Fibroblast of mammary gland (primary cell): Measurements from ENCODE around the gene DOK5.

Source experiments
- DNase-seq: peaks from one replicate; pipeline ENCODE4 v3.0.0-alpha.2; 2010; ENCODE audit warnings: low read depth
- H3K4me3 ChIP-seq: 2 replicates; pipeline ENCODE4 v1.5.1; 2011; ENCODE audit warnings: low read depth, mild to moderate bottlenecking, low read length, moderate library complexity; ENCODE audit not compliant: control insufficient read depth
- TF ChIP-seq, protein P1 (sequence below): conservative IDR thresholded peaks from 2 replicates; pipeline ENCODE4 v1.5.1; 2011; ENCODE audit warnings: low read depth, low read length, inconsistent platforms; ENCODE audit not compliant: control insufficient read depth, insufficient read depth

DOK5 gene

DNA sequence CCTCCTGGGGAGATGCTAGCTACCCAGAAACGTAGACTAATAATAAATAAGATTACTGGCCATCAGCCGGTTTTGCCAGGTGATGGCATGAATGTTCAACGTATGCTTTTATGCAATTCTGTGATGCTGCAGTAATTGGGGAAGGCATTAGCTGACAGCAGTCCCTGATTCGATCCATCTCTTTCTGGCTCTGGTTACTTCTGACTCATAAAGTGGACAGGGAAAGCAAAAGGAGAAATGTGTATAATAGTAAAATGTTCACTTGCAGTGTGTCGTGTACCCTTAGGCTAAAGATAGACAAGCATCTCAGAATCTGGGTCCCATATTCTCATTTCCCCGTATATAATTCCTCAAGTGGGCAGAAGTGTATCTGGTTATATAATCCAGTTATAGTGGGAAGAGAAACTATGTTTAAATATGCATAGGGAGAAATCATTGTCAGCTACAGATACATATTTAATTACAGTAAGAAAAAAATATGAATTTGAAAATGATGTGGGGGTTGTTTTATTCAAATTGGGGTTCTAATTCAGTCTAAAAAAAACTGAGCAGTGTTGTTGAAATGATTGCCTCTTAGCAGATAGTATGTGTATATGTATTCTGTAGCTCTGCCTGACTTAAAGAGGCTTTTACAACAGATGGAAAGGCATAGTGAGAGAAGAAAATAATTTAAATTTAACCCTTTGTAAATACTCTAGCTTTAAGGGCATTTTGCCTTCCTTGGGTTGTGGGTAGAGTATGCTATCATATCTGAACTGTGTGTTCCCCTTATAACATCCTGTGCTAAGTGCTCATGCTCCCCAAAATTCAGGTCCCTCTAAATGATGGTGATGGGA is 40.6 kb downstream of the DOK5 start:
- DNase-seq: no peak
- no peak overlapping the region for H3K4me3 ChIP-seq
- TF ChIP-seq, protein P1, sequence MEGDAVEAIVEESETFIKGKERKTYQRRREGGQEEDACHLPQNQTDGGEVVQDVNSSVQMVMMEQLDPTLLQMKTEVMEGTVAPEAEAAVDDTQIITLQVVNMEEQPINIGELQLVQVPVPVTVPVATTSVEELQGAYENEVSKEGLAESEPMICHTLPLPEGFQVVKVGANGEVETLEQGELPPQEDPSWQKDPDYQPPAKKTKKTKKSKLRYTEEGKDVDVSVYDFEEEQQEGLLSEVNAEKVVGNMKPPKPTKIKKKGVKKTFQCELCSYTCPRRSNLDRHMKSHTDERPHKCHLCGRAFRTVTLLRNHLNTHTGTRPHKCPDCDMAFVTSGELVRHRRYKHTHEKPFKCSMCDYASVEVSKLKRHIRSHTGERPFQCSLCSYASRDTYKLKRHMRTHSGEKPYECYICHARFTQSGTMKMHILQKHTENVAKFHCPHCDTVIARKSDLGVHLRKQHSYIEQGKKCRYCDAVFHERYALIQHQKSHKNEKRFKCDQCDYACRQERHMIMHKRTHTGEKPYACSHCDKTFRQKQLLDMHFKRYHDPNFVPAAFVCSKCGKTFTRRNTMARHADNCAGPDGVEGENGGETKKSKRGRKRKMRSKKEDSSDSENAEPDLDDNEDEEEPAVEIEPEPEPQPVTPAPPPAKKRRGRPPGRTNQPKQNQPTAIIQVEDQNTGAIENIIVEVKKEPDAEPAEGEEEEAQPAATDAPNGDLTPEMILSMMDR: no peak

DNA sequence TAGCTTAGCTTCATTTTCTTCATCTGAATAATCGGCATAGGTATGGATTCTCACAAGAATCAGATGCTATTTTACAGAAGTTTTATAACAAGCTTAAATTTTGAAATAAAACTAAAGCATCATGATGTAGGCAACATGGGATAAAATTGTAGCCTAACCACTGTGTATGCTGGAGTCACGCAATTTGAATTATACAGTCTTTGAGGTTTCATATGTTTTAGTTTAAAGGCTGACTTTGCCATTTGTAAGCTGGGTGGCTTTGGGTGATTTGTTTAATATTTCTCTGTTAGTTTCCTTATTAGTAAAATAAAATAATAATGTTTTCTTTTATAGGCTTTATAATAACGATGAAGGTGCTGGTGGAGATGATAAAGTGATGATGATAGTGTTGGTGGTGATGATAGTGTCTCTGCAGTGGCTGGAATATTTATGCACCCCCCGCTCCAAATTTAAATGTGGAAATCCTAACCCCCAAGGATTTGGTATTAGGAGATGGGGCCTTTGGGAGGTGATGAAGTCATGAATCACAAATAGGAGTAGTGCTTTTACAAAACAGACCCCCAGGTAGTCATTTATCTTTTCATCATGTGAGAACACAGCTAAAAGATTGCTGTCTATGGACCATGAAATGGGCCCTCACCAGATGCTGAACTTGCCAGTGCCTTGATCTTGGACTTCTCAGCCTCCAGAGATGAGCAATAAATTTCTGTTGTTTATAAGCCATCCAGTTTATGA is 42.0 kb downstream of the DOK5 start:
- TF ChIP-seq, protein P1: no peak
- DNase-seq: no peak
- no peak overlapping the region for H3K4me3 ChIP-seq

- TF ChIP-seq, protein P1: no peak
- no peak for DNase-seq
- no peak overlapping the region for H3K4me3 ChIP-seq
Measured at GRCh38 chr20:54524849-54525248, 49.5 kb downstream of the DOK5 start.

- no peak for DNase-seq
- TF ChIP-seq, protein P1: no peak
- H3K4me3 ChIP-seq: no peak overlapping the region
Measured at GRCh38 chr20:54525916-54526590, 50.7 kb downstream of the DOK5 start.

- DNase-seq: no peak
- TF ChIP-seq, protein P1: no peak
Measured at GRCh38 chr20:54526801-54527200, 51.4 kb downstream of the DOK5 start.

DNA sequence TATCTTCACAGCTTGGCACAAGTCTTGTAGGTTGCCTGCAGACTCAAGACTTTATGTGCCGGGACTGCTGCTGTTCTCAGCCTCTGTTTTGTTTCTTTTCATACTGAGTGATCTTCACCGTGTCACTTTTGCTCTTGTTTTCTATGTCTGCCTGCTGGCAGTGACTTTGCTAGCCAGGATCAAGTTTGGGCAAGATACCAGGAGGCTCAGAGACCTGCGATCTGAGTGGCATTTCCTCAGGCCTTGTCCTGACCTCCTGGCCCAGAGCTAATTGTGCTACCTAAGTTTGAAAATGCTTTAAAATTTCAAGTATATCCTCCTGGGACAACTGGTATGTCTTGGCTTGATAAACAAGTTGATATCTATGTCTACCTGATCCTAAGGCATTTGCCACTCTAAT is 57.2 kb downstream of the DOK5 start:
- H3K4me3 ChIP-seq: no peak overlapping the region
- TF ChIP-seq, protein P1: no peak
- no peak for DNase-seq

More at GRCh38 chr20:54526801-54527200, 51.4 kb downstream of the DOK5 start:
- no peak overlapping the region for H3K4me3 ChIP-seq
